ENCODE measurements around the gene SEMA3C.

GRCh38 chr7:80774843-80775242 is 144.0 kb downstream of the SEMA3C start:
- TF ChIP-seq POLR2A (IDR thresholded peaks at IDR 0.05; ENCODE audit: low read length) (no peak), GATA1 (IDR thresholded peaks at IDR 0.05; ENCODE audit: low read depth, low read length) (no peak)
